ENCODE results near the gene CLSTN3. TPM values are rescaled to one million over a fixed set of nuclear protein-coding genes. Genes with fewer than 3 reads are reported as not detected.

The CLSTN3 gene
- polyA plus RNA-seq, 1 of the 3 experiments (the other 2 are of a cell fraction): 12.7 TPM

DNA sequence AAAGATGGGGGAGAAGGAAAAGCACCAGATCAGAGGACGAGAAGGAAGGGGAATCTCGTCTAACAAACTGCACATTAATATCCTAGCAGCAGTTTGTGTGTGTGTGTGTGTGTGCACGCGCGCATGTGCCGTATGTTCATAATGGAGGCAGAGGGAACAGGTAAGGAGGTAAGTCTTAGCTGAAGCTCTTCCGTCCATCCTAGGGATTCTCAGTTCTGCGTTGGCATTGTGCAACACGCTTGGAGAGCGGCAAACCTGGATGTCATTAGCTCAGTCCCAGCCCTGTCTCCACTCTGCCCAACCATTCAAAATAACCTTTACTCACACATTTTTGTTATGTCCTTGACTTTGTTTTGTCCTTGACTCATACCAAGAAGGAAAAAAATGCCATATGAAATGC lies 36.3 kb upstream of the CLSTN3 start:
- no peak for DNase-seq
- Histone ChIP-seq H2AFZ (ENCODE audit: low read depth) (no peak overlapping the region), H3K4me3 (ENCODE audit: low read depth in 2 of 2, low read length in 1 of 2) (no peak overlapping the region), H3F3A (replicated peaks; ENCODE audit: insufficient read depth) (peaks cover 6% of the 10 kb centered on the region), H3K79me2 (ENCODE audit: insufficient read depth) (no peaks in the 10 kb centered on the region), H3K27me3 (ENCODE audit: insufficient read depth) (no peaks in the 10 kb centered on the region), H3K27ac (ENCODE audit: low read depth in 2 of 2, low read length in 1 of 2) (no peak overlapping the region), H3K36me3 (replicated peaks in 1 of 2; ENCODE audit: control insufficient read depth in 1 of 2, insufficient read depth in 2 of 2, low read length in 1 of 2) (no peaks in the 10 kb centered on the region), H3K9me3 (no peaks in the 10 kb centered on the region), H3K4me2 (no peak overlapping the region), H3K9ac (no peak overlapping the region), H3K4me1 (ENCODE audit: control insufficient read depth in 1 of 2, insufficient read depth in 2 of 2, low read depth in 1 of 2, low read length in 1 of 2) (peaks cover 0 to 8% of the 10 kb centered on the region in 2 experiments; a peak in 1 of 4 replicates), H4K20me1 (ENCODE audit: insufficient read depth) (no peaks in the 10 kb centered on the region), H3K9me2 (no peaks in the 10 kb centered on the region)
- WGBS (ENCODE audit: low lambda C conversion rate): 82% methylated on average over 10 of the region's 10 CpGs
- TF ChIP-seq, protein P1, sequence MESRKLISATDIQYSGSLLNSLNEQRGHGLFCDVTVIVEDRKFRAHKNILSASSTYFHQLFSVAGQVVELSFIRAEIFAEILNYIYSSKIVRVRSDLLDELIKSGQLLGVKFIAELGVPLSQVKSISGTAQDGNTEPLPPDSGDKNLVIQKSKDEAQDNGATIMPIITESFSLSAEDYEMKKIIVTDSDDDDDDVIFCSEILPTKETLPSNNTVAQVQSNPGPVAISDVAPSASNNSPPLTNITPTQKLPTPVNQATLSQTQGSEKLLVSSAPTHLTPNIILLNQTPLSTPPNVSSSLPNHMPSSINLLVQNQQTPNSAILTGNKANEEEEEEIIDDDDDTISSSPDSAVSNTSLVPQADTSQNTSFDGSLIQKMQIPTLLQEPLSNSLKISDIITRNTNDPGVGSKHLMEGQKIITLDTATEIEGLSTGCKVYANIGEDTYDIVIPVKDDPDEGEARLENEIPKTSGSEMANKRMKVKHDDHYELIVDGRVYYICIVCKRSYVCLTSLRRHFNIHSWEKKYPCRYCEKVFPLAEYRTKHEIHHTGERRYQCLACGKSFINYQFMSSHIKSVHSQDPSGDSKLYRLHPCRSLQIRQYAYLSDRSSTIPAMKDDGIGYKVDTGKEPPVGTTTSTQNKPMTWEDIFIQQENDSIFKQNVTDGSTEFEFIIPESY (IDR thresholded peaks at IDR 0.05; ENCODE audit: borderline replicate concordance, low read depth): no peak
- TF ChIP-seq FOXM1 (IDR thresholded peaks at IDR 0.05; ENCODE audit: low read depth) (no peak), YY1 (IDR thresholded peaks at IDR 0.05; ENCODE audit: low read depth) (no peak), NRF1 (IDR thresholded peaks at IDR 0.05; ENCODE audit: low read depth, low read length) (no peak), TCF12 (IDR thresholded peaks at IDR 0.05) (no peak), SIN3A (IDR thresholded peaks at IDR 0.05; ENCODE audit: borderline replicate concordance, low read depth, low read length) (no peak)
- TF ChIP-seq, protein P2, sequence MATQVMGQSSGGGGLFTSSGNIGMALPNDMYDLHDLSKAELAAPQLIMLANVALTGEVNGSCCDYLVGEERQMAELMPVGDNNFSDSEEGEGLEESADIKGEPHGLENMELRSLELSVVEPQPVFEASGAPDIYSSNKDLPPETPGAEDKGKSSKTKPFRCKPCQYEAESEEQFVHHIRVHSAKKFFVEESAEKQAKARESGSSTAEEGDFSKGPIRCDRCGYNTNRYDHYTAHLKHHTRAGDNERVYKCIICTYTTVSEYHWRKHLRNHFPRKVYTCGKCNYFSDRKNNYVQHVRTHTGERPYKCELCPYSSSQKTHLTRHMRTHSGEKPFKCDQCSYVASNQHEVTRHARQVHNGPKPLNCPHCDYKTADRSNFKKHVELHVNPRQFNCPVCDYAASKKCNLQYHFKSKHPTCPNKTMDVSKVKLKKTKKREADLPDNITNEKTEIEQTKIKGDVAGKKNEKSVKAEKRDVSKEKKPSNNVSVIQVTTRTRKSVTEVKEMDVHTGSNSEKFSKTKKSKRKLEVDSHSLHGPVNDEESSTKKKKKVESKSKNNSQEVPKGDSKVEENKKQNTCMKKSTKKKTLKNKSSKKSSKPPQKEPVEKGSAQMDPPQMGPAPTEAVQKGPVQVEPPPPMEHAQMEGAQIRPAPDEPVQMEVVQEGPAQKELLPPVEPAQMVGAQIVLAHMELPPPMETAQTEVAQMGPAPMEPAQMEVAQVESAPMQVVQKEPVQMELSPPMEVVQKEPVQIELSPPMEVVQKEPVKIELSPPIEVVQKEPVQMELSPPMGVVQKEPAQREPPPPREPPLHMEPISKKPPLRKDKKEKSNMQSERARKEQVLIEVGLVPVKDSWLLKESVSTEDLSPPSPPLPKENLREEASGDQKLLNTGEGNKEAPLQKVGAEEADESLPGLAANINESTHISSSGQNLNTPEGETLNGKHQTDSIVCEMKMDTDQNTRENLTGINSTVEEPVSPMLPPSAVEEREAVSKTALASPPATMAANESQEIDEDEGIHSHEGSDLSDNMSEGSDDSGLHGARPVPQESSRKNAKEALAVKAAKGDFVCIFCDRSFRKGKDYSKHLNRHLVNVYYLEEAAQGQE (IDR thresholded peaks at IDR 0.05; ENCODE audit: low read depth, low read length): no peak
- POLR2A ChIA-PET: no interaction called here
- CTCF ChIA-PET: interaction anchor here (1.0 to 2.5 kb wide), 7 partner anchors 8 to 203 kb away, joined by 3 to 19 read pairs (median 4); no protein-coding TSS in a partner anchor

DNA sequence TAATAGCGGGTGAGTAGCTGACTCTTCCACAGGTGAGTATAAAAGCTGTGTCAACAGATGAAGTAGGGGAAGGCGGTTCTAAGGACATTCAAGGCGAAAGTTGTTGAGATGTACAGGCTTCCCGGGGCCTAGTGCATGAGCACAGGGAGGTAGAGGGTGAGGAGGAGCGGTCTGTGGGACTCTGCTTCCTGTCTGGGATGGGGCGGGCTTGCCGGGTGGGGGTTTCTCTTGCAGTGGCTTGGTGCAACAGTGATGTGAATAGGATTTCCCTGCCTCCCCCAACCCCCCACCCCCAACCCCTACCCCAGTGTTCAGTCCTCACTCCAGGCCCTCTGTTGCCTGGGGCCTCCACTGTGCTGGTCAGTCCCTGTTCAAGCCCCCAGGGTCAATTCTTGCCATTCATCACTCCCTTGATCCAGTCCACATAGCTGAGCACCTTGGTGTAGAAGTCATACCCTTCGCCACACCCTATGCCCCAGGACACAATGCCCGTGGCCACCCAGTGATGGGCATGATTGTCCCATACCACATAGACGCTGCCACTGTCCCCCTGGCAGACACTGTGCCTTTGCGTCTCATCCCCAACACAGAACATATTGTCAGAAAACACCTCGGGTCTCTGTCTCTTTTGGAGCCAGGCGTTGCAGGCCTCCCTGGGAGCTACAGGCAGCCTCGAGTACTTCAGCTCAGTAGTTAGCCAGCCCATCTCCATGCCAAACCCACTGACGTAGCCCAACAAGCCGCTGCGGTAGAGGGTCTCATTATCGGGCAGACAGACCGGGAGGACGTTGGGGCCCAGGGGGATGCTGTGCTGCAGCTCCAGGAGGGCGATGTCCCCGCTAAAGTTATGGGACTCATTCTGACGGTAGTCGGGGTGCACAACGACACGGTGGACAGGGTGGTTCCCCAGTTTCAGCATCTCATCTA lies 33.9 kb upstream of the CLSTN3 start:
- Histone ChIP-seq H3K79me2 (ENCODE audit: insufficient read depth) (no peaks in the 10 kb centered on the region), H3K9ac (no peak overlapping the region), H2AFZ (ENCODE audit: low read depth) (no peak overlapping the region), H4K20me1 (ENCODE audit: insufficient read depth) (no peaks in the 10 kb centered on the region), H3F3A (replicated peaks; ENCODE audit: insufficient read depth) (peaks cover 6% of the 10 kb centered on the region), H3K36me3 (replicated peaks in 1 of 2; ENCODE audit: control insufficient read depth in 1 of 2, insufficient read depth in 2 of 2, low read length in 1 of 2) (no peaks in the 10 kb centered on the region), H3K4me3 (ENCODE audit: low read depth in 2 of 2, low read length in 1 of 2) (no peak overlapping the region), H3K27me3 (ENCODE audit: insufficient read depth) (no peaks in the 10 kb centered on the region), H3K4me2 (no peak overlapping the region), H3K4me1 (ENCODE audit: control insufficient read depth in 1 of 2, insufficient read depth in 2 of 2, low read depth in 1 of 2, low read length in 1 of 2) (peaks cover 0 to 8% of the 10 kb centered on the region in 2 experiments; a peak in 1 of 4 replicates), H3K27ac (ENCODE audit: low read depth in 2 of 2, low read length in 1 of 2) (no peak overlapping the region), H3K9me2 (no peaks in the 10 kb centered on the region), H3K9me3 (no peaks in the 10 kb centered on the region)
- no peak for DNase-seq
- CTCF ChIA-PET: interaction anchor here (0.8 to 2.2 kb wide), 7 partner anchors 11 to 151 kb away, joined by 3 to 9 read pairs (median 3); no protein-coding TSS in a partner anchor
- POLR2A ChIA-PET: interaction anchor here (1.0 kb wide), 1 partner anchor 151 kb away, joined by 3 read pairs; no protein-coding TSS in a partner anchor
- WGBS (ENCODE audit: low lambda C conversion rate): 71% methylated on average over 16 of the region's 26 CpGs
- TF ChIP-seq, protein P3, sequence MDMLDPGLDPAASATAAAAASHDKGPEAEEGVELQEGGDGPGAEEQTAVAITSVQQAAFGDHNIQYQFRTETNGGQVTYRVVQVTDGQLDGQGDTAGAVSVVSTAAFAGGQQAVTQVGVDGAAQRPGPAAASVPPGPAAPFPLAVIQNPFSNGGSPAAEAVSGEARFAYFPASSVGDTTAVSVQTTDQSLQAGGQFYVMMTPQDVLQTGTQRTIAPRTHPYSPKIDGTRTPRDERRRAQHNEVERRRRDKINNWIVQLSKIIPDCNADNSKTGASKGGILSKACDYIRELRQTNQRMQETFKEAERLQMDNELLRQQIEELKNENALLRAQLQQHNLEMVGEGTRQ (IDR thresholded peaks at IDR 0.05; ENCODE audit: borderline replicate concordance, low read depth, low read length): no peak
- no peak for TF ChIP-seq TAF1 (IDR thresholded peaks at IDR 0.05; ENCODE audit: borderline replicate concordance, low read depth, low read length)
- TF ChIP-seq TEAD4 (IDR thresholded peaks at IDR 0.05; ENCODE audit: borderline replicate concordance, insufficient read depth): no peak
- TF ChIP-seq, protein P4, sequence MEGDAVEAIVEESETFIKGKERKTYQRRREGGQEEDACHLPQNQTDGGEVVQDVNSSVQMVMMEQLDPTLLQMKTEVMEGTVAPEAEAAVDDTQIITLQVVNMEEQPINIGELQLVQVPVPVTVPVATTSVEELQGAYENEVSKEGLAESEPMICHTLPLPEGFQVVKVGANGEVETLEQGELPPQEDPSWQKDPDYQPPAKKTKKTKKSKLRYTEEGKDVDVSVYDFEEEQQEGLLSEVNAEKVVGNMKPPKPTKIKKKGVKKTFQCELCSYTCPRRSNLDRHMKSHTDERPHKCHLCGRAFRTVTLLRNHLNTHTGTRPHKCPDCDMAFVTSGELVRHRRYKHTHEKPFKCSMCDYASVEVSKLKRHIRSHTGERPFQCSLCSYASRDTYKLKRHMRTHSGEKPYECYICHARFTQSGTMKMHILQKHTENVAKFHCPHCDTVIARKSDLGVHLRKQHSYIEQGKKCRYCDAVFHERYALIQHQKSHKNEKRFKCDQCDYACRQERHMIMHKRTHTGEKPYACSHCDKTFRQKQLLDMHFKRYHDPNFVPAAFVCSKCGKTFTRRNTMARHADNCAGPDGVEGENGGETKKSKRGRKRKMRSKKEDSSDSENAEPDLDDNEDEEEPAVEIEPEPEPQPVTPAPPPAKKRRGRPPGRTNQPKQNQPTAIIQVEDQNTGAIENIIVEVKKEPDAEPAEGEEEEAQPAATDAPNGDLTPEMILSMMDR (IDR thresholded peaks at IDR 0.05): no peak
- TF ChIP-seq MXI1 (IDR thresholded peaks at IDR 0.05; ENCODE audit: low read depth, low read length): no peak
- TF ChIP-seq GABPA (IDR thresholded peaks at IDR 0.05; ENCODE audit: low read depth): no peak
- TF ChIP-seq NRF1 (IDR thresholded peaks at IDR 0.05; ENCODE audit: low read depth, low read length): no peak
- no peak for TF ChIP-seq FOSL2 (IDR thresholded peaks at IDR 0.05; ENCODE audit: borderline replicate concordance, low read depth)
- TF ChIP-seq FOXM1 (IDR thresholded peaks at IDR 0.05; ENCODE audit: low read depth): no peak
- no peak for TF ChIP-seq RXRA (IDR thresholded peaks at IDR 0.05; ENCODE audit: borderline replicate concordance, low read depth)
- TF ChIP-seq MEF2A (IDR thresholded peaks at IDR 0.05; ENCODE audit: borderline replicate concordance, low read depth): no peak

All from SK-N-SH (cell line).